Hepatic stellate cell (primary cell): ENCODE results near the gene RAI1.

ENCODE experiments used
- DNase-seq: peaks from one replicate; pipeline ENCODE4 v3.0.0; 2011; ENCODE audit warnings: low spot score

RAI1 gene

DNA sequence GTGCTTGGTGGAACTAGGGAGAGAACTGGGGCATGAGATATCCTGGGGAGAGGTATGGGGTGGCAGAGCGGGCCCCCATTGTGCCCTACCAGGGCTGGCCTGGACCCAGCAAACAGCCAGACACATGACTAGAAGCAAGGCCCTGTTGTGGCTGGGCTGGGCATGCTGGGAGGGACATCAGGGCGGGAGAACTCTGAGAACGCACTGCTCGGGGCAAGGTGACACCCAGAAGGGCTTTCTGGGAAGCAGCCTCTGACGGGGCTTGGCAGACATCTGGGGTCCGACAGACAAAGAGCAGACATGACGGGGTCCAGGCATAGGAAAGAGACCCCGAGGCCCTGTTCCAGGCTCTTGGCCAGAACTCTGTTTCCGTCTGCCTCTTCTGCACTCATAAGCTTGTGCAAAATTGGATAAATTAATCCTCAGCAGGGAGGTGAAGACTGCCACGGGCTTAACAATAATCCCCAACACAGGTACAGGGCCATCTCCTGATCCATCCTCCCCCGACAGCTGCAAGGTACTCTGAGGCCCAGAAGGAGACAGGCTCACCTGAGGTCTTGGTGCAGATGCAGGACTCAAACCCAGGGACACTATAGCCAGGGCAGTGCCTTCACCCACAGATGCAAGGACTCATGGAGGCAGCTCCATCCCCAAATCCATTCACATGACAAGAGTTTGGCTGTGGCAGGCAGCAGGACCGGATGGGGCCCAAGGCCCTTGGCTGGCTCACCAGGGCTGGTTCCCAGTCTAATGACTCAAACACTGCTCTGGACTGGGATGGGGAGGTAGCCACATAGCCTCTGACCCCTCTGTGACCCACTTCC is 150.2 kb downstream of the RAI1 start:
- no peak for DNase-seq

- DNase-seq = no peak
Observed at GRCh38 chr17:17832032-17832363, 150.7 kb downstream of the RAI1 start.

- no peak for DNase-seq
Observed at GRCh38 chr17:17833658-17834357, 152.6 kb downstream of the RAI1 start.

DNA sequence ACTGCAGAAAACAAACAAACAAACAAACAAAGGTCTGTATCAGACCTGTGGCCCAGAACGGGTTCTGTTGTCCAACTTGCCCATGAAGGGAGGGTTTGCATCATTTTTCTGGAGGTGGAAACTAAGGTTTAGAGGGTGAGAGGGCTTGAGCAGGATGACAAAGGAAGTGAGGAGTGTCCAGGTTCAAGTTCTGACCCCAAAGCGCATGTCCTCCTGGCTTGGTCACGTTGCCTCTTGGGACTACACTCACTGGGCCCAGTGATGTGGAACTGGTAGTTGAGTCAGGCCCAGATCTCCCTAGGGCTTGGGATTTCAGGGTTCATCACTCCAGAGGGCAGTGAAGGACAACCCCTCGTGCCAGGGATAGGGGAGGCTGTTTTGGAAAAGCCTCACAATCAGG is 153.7 kb downstream of the RAI1 start:
- DNase-seq = no peak

DNA sequence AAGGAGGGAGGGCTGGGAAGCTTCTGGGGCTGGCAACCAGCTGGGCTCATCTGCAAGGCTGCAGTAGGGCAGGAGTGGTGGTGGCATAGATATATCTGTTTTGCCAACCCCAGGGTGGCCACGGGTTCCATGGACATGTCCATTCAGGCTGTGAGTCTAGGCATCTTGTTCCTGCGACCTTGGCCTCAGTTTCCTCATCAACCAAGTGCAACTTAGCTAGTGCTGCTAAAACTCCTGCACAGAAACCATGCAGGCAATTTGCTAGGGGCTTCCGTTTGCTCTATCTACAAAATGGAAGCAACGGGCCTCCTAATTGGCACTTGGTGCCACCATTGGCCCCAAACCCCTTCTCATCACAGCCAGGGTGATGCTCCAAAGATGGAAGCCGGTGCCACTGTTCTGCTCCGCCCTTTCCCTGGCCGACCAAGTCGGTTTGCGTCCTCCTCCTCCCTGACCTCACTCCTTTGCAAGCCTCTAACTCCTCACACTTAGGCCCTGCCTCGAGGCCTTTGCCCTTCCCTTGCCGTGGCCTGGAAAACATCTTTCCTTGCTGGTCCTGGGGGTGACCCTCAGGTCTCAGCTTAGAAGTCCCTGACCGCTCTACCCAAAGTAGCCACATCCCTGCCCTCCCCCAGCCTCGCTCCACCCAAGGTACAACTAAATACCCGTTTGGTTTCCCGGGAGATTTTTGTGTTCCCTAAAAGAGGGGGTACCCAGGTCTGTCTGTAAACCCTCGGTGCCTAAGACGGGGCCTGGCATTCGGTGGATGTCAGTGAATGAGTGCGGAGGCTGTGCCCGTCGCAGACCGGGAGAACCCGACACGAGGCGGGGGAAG is 154.4 kb downstream of the RAI1 start:
- no peak for DNase-seq

GRCh38 chr17:17836250-17836817 is 155.1 kb downstream of the RAI1 start:
- DNase-seq = peak; percentile 97

DNA sequence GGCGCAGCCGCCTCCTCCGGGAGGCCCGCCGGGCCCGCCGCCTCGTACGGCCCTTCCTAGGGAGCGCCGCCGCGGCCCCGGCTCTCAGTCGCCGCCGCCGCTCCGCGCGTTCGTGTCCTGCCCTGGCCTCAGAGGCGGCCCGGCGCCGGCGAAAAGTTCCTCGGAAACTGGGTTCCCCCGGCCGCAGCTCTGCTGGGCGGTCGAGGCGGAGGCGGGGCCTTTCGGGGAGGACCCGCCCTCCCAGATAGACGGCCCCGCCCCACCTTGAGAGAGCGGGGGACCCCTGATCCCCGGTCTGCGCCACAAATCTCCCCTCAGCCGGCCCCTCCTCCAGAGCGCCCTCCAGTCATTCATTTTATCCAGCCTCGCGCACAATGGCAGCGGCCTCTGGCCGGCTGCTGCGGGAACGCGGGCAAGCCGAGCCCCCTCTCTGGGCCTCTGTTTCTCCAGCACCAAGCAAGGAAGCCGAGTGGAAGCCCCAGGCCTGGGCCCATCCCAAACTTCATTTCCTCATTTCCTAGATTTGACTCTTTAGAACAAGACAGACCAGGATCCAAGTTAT is 155.6 kb downstream of the RAI1 start, which contains the start of gene SREBF1:
Gene SREBF1, minus strand, starts transcription at position 169 of the 562 bp plus-strand sequence. CDS start 169 bp downstream, outside the sequence.
- peak; percentile 74 for DNase-seq

DNA sequence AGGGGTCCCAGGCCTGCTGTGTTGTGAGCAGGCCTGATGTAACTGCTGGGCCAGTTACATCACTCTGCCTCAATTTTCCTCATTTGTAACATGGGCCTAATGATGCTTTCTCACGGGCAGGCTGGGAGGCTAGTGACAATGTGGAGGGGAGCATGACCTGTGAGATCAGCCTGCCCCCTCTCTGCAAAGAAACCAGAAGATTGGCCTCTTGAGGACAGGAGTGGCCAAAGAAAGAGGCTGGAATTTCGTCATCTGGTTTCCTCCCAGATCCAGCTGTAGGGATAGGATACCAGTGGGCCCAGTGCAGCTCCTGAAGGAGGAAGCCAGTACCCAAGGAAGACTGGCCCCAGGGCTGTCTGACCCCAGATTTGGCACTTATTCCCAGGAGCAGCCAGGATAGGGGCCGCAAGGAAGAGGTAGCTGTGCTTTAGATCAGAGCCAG is 156.1 kb downstream of the RAI1 start:
- DNase-seq = peak; percentile 87

DNA sequence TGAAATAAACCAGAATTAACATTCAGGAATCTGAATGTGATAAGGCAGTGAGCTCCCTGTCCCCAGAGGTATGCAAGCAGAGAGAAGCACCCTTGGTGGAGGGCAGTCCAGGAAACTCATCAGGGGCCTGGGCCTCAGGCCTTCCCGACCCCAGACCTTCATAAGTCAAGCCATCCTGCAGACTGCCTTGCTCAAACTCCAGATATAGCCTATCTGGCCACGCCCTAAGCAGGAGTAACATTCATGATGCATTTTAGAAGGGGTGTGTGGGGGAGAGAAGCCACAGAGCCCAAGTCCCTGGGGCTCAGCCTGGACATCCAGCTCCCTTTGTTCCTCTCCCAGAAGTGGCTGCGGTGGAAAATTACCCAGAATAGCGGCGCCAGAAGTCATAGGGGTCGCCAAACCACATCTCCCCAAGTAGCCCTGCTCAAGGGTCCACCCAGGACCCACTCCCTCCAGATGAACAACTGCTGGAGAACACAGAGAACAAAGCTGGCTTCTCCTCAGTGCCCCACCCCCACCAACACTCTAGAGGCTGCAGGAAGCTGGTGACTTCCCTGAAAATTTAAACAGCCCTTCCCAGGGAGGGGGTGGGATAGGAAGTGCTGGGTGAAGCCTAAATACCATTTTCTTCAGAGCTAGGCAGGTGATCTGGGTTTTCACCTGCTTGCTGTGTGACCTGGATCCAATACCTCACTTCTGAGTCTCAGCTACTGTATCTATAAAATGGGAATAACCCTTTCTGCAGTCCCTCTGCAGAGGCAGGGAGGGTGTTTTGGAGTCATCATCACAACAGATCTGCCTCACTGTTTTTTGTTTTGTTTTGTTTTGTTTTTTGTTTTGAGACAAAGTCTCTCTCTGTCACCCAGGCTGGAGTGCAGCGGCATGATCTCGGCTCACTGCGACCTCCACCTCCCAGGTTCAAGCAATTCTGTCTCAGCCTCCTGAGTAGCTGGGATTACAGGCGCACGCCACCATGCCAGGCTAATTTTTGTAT is 157.0 kb downstream of the RAI1 start:
- peak; percentile 83 for DNase-seq

GRCh38 chr17:17839791-17840707 is 158.8 kb downstream of the RAI1 start:
- peak; percentile 97 for DNase-seq

DNA sequence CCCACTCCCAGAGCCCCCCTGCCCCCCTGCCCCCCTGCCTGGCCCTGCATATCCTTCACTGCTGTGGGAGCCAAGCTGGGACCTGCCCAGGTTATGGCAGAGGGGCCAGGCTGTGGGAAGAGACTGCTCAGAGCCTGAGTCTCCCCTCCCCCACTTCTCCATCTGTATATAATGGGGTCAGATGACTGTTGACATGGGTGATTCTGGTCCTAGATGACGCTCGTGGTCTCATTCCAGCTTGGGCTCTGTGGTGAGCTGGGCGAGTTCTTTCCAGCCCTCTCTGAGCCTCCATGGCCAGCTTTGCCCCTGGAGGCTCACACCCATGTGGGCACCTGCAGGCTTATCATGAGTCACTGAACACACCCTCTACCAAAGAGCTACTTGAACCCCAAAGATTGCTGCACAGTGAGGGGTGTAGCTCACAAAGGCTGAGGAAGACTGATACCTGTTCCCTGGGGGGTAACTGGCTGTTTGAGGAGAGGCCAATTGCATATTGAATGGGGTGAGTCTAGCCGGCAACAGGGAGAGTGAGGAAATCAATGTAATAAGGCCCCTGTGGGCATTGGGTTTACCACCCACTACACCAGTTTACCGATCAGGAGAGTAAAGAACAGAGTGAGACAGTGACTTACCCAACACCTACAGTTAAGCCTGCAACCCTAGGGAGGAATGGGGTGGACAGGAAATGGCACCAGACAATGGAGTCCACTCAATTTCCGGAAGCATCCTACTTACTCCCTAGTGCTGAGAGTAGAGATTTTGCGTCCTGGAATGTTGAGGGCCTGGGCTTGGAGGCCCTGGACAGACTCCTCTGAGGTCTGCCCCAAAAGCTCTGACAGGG is 159.7 kb downstream of the RAI1 start:
- DNase-seq = no peak

DNA sequence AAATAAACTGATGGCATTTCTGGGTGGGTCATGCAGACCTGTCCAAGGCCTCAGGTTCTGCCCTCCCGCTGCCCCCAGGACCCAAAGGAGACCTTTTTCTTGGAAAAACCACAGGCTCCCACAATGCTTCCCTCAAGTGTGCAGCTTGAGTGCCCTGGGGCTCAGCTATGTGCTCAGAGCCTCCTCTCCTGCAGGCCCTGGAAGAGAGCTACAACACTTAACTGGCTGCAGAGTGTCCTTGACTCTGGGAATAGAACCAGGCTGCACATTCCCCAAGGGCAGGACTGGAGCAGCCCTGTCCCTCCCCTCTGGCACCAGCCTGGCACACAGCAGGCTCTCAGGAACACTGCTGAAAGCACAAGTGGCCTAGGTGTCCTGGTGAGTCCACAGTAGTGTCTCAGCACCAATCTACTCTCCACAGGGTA is 160.4 kb downstream of the RAI1 start:
- no peak for DNase-seq

DNA sequence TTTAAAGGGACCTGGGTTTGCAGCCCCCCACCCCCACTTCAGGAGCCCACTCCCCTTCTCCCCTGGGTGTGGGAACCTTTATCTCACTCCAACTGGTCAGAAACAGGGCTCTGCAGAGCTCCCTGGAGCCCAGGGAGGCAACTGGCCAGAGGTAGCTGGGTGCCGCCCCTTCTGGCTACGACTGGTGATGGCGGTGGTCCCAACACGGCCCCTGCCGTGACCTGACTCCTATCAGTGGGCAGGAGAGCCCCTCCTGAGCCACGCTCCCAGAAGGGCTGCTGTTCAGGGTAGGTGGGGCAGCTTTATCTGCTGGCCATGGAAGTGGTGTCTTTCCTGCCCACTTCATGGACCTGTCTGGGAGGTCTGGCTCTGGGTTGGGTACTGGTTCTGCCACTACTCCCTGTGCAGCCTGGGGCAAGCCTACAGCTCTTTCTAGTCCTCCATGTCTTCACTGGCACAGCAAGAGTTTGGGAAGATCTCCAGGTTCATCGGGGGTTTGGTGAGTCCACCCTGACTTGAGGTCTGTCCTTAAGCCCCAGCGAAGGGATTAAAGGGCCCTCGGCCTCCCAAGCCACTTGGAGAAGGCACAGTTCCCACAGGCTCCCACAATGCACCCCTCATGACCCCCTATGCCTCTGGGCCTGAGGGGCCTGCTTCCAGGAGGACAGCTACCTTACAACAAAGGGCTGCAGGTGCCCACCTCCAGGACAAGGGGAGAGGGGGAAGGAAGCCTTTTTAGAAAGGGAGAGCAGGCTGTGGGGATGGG is 161.0 kb downstream of the RAI1 start:
- DNase-seq = no peak

DNA sequence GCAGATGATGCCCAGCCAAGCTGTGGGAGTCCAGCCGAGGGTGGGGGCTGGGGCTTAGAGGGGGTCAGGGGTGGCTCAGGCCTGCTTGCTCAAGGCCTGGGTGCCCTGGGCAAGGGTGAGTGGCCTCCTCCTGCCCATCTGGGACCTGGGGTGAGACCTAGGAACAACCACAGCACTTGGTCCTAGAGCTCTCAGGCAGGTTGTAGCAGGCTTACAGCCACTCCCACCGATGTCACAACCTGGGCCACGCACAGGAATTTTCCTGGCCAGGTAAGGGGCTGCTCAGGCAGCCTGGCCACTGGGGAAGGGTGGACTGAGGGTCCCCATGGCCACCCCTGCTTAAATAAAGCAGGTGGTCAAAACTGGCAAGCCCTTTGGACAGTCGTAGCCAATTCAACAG is 161.8 kb downstream of the RAI1 start:
- DNase-seq = no peak

GRCh38 chr17:17844079-17844478 is 162.8 kb downstream of the RAI1 start:
- no peak for DNase-seq

DNA sequence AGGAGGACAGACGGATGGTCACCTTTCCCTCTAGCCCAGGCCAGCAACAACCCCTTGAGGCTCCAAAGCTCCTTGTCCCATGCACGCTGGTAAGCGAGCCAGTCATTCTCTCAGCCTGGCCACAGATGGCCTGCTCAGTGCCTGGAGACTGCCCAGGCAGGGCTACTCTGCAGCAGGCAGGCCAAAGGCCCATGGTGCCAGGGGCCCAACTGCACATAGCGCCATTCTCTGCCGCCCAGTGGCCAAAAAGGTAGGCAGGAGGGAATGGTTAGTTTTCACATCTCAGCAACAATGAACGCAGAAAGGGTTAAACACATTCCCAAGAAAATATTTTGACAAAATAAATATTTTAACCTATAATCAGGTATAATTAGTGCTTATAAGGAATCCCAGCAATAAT is 163.2 kb downstream of the RAI1 start:
- DNase-seq = no peak

DNA sequence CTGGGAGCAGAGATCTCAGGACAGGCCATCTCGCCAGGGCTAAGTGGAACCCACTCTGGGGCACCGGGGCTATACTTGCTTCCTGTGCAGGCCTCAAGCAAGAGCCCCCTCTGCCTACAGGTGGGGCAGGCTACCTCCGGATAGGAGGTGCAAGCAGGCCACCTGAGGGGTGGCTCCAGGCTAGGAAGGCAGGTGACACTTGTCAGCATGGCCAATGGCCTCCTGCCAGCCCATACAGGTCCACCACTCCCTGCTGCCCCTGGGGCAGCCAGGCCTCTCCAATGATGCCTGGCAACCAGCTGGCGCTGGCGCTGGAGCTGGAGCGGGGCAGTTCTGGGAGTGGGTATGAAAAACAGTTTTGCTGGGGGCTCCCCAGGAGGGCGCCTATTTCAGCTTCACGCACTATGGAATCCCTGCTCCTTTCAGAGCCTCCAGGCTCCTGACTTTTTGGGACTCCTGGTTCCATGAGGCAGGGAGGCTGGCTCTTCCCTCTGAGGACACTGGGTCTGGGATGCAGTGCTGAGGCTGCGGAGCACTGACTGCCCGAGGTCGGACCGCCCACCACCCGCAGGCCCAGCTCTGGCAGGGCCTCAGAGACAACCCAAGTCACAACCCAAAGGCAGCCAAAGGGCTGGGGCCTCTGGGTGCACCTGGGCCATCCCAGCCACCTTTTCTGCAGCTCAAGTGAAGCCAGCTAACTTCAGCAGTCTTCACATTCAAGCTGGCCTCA is 164.0 kb downstream of the RAI1 start:
- no peak for DNase-seq
